Stimulated activated CD8-positive, alpha-beta memory T cell treated with anti-CD3 and anti-CD28 coated beads, Interleukin-4, amount 100 ng/mL, for 1 hour (primary cell): ENCODE measurements around the gene MET.
"Not testable (repeated sequence)": the region's sequence is repeated elsewhere in the genome, so short reads cannot be mapped to it uniquely, and the experiment has no call there.

Experiments used
- DNase-seq, 2 donors: peaks; one replicate each; pipeline ENCODE4 v3.0.0-alpha.2; 2020; ENCODE audit warnings: low read depth in 2 of 2, low spot score in 1 of 2

The MET gene

DNA sequence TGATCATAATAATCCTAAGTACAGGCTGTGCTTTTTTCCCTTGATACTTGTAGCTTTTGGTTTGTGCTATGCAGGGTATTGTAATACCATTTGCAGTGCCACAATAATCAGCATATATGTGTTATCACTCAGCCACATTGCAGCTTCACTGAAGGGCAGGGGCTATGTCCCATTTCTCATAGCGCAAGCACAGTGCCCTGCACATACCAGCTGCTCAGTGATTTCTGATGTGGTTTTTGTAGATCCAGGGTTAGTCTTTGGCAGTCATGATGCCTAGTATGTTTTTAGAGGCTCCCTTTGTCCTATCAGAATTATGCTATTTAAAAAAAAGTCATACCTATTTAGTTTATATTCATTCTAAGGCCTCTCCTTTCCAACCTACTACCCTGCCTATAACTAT is 25.8 kb downstream of the MET start:
- DNase-seq = no peak

DNA sequence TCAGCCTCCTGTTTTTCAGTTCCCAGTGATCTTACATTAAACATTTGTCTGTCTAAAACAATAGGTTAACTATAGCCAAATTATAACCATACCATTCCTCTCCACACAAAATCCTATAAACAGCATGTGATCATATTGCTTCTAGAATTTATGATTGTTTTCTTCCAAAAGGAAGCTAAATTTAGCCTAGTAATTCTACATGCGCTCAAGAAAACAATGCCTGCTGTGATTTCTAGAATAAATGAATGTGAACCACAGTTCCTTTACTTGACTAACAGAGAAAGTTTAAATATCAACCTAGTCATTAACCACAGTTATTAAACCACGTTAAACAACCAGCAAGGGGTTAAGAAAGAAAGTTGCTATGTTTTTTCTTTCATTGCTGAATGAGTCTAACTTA is 26.4 kb downstream of the MET start:
- DNase-seq = no peak

DNA sequence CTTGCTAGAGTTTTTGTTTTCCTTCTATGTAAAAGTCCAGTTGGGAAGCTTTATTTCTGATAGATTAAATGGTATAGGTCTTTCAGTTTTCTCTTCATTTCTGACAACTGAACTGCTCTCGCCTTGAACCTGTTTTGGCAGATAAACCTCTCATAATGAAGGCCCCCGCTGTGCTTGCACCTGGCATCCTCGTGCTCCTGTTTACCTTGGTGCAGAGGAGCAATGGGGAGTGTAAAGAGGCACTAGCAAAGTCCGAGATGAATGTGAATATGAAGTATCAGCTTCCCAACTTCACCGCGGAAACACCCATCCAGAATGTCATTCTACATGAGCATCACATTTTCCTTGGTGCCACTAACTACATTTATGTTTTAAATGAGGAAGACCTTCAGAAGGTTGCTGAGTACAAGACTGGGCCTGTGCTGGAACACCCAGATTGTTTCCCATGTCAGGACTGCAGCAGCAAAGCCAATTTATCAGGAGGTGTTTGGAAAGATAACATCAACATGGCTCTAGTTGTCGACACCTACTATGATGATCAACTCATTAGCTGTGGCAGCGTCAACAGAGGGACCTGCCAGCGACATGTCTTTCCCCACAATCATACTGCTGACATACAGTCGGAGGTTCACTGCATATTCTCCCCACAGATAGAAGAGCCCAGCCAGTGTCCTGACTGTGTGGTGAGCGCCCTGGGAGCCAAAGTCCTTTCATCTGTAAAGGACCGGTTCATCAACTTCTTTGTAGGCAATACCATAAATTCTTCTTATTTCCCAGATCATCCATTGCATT is 27.1 kb downstream of the MET start:
- no peak for DNase-seq

DNA sequence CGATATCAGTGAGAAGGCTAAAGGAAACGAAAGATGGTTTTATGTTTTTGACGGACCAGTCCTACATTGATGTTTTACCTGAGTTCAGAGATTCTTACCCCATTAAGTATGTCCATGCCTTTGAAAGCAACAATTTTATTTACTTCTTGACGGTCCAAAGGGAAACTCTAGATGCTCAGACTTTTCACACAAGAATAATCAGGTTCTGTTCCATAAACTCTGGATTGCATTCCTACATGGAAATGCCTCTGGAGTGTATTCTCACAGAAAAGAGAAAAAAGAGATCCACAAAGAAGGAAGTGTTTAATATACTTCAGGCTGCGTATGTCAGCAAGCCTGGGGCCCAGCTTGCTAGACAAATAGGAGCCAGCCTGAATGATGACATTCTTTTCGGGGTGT is 27.7 kb downstream of the MET start:
- no peak for DNase-seq

DNA sequence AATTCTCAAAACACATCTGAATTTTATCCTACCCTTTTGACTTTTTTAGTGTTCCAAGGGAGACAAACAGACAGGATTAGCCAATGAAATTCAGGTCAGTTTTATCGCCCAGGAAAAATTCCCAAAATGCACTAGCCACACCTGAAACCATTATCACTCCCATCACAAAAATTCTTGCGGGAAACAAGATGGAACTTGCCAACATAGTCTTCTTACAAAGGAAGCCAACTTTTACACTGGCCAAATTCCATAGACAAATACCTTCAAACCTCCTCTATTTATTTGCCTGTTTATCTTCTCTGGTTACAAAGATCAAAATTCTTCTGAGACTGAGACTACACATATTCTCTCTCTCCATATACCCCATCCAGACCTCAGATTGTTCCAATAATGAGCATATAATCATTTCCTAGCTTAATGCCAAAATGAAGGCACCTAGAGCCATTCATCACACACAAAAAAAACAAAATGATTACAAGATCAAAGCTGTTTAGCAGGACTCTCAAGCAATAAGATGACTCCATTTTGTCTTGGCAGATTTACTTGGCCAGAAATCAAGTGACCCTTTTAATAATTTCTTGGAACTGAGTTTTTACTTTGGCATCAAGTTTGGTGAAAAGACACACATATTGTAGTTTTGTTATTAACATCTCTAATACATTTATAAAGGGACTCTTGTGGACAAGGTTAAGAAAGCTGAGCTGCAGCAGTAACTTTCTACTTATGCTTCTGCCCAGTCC is 30.2 kb downstream of the MET start:
- DNase-seq = no peak

DNA sequence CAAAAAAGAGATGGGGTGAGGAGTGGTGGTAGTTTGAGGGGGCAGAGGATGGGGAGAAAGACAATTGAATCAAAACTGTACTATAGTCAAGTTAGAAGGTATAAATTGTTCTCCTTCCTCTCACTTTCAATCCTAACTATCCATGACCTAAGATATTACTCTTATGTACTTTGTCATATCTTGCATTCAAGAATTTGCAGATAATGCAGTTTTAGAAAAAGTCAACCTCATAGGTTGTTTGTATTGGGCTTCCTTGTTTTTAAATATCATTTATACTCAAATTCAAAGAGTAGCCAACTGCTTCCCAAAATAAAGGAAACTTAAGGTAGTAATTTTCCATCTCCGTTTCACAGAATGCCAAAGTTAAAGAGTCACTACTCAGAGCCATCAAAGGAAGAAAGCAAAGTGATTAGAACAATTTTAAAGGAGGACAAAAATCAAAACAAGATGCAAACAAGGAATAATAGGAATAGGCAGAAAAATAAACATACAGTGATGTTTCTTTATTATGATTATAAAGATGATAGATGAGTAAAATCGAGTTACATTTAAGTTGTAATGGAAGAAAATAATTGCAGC is 32.7 kb downstream of the MET start:
- no peak for DNase-seq

DNA sequence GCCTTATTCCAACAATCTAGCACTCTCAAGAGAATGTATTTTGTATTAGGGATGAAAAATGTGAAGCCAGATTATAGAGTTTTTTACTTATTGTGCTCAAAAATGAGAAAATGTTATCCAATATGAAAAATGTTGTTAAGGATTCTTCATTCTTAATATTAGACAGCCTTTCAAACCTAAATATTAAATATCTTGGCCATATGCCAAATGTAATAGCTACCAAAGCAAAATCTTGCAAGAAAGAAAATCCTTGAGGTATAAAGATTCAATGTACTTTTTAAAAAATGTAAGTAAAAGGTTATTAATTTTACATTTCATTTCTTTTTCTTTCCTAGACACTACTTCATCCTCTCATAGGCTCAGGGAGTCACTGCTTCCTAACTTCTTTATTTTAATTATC is 33.4 kb downstream of the MET start:
- DNase-seq = no peak

DNA sequence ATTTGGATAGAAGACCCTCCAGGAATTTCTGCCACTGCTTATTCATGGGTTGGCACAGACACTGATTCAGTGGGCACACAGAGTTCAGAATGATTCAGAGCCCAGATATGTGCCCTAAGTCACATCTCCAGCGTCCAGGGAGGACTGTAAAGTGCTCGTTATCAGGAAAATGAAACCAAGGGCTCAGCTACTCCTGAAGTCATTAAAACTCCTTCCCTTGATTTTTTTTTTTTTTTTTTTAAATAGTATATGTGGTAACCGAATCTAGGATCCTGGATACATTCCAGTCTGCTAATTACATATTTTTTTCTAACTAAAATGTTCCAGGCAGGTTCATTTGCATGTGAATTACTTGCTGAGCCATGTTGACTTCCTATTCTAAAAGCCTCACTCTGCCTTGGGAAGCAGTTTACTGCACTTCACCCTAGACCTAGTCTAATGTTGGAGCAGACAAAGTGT is 34.7 kb downstream of the MET start:
- DNase-seq = no peak

DNA sequence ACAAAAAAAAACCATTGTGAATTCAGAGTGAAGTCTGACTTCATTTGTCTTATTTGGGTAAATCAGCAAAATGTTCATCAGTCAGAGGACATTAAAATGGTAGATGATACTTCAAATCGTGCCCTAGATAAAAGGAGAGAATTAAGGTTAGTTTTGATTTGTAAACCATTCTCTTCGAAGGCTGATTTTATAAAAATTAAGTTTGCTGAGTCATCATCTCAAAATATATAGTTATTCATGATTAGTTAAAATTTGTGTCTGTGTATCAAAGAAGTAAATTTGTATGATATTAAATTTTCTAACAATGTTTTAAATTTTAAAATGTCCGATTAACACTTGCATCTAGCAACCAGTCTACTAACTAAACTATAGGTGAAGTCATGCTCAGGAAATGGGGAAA is 35.3 kb downstream of the MET start:
- no peak for DNase-seq

DNA sequence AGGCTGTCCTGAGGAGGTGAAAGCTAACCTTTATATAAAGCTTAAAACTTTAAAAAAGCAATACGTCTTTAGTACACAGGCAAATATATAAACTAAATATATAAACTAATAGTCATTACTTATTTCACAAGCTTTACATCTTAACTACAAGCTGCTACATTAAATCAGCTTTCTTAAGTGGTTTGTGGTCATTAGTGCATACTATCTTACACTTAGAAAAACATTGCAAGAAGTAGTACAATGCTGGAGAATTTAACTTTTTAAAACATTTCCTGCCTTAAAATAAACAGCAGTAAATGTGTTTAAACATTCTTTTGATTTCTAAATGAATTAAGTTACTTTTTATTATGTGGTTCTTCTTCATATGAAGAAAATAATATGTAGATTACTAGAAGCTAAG is 36.3 kb downstream of the MET start:
- no peak for DNase-seq

DNA sequence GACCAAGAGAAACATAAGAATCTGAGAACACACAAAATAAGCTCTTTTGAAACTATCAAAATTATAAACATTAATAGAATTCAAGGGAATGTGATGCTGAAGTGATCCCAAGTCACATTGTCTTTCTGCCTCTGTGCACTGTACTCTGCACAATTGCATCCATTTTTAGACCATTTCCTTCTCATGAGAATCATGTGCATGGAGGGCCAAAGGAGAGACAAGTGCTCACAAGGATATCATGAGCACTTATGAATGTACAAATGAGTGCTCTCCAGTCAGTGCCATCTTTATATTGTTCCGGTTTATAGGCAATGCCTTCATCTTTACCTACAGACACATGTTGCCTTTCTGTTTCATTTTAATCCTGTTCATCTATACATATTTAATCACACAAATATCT is 36.9 kb downstream of the MET start:
- no peak for DNase-seq

DNA sequence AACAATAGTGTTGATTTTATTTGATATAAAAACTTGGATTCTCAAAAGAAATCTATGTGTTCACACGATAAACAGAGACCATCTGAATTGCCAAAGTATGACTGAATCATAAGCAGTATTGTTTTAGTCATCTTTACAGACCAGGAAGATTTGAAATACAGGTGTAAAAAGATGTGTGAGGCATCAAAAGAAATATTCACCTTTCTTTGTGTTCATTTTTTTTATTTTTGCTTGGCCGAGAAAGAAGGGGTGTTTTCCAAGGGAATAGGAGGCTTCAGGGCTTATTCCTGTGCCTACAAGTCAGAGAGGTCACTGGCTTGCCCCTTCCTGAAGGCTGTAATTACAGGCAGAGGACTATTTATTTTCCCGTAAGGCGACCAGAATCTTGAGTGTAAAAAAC is 37.3 kb downstream of the MET start:
- no peak for DNase-seq

DNA sequence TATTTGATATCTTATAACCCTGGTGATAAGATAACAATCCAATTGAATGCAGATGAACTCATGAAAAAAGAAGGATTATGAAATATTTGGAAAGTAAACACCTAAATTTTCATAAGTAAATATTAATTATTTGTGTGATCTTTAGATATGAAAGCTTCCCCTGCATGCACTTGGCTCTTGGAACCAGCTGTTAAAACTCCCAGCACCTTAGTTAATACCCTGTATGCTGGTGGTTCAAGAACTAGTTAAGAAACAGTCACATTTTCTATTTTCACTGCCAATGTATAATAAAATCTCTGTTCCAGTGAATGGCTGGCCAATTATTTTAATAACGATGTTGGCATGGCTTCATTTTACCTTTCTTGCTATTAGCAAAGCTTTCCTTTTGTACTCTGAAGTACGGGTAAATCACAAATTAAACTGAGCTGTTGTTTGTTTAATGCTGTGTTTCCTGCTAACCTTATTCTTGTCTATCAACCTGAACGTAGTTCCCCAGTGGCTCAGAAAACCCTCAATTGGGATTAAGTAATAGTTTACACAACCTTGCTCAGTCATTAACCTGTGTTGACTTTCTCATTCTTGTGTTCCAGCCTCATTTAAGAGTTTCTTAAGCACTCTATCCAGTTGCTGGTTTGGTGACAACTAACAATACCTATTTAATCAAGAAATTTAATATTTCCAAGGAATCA is 38.9 kb downstream of the MET start:
- no peak for DNase-seq

DNA sequence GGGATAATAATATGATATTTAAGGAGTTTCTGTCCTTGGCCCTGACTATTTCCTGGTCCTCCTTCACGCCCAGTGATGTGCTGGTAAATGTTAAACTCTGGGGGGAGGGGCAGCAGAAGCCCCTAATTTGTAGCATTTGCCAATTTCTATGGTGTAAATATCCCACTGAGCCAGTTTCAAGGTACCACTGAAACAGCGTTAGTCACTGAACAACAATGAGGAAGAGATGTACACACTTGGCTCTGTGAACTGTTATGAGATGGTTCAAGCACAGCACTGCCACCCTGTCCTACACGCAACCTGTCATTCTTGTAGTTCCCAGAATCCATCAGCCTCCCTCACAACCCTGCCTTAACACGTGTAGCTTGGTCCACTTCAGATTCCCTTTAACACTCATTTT is 39.8 kb downstream of the MET start:
- DNase-seq = no peak

DNA sequence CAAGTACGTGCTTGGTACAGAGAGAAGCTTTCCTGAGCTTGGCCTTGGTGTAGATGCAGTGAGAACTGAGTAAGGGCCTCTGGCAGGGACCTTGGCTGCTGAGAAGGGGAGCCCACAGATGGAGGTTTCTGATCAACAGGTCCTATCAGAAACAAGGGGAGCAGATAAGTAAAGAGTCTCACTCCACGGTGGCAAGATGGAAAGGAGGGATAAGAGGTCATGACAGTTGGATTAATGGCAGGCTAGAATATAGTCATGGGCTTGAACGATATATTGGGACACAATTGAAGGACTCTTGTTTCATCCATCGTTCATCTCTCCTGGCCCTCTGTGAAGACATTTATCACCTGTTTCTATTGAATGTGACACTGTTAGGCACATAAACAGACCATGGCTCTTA is 41.5 kb downstream of the MET start:
- no peak for DNase-seq

DNA sequence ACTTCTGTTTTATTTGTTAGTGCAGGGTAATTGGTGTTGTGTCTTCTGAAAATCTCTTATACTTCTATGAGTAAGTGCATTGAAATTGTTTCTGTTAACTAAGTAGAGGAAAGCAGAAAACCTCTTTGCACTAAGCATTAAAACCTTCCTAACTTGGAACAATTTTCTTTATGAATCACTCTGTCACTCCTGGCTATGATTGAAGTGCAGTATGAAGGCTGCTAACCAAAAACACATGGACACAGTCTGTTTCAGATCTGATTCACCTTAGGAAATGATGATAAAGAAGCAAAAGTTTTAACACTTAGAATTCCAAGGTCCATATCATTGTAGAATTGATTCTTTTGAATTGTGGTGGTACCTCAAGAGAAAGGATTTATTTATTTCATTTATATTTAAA is 41.9 kb downstream of the MET start:
- DNase-seq = no peak

DNA sequence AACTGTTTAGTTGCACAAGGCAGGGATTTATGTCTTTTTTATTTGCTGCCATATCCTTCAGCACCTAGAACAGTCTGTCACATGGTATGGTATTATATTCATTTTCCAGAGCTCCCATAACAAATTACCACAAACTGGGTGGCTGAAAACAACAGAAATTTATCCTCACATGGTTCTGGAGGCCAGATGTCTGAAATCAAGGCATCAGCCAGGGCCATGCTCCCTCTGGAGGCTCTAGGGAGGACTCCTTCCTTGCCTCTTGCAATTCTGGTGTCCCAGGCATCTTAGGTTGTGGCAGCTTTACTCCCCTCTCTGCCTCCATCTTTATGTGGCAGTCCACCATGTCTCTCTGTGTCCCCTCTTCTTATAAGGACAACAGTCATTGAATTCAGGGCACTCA is 43.1 kb downstream of the MET start:
- no peak for DNase-seq

DNA sequence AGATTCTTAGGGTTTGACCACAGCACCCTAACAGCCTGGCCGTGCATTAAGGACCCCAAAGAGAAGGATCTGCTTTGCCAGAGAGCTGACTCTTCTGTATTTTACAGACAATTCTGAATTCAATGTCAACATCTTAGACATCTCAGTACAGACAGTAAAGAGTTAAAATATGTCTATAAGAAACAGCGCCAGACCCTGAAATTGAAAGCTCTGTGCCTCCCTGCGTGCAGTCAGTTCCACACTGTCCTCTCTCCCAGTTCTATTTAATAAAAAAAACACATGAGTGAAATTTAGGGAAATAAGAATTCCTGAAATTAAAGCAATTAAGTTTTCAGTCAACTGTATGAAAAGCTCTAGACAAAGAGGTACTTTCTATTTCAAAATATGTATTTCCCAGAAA is 45.1 kb downstream of the MET start:
- DNase-seq = no peak

DNA sequence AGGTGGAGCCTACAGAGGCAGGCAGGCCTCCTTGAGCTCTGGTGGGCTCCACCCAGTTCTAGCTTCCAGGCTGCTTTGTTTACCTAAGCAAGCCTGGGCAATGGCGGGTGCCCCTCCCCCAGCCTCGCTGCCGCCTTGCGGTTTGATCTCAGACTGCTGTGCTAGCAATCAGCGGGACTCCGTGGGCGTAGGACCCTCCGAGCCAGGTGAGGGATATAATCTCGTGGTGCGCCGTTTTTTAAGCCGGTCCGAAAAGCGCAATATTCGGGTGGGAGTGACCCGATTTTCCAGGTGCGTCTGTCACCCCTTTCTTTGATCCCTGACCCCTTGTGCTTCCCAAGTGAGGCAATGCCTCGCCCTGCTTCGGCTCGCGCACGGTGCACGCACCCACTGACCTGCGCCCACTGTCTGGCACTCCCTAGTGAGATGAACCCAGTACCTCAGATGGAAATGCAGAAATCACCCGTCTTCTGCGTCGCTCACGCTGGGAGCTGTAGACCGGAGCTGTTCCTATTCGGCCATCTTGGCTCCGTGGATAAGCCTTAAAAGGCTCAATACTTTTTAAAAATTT is 52.0 kb downstream of the MET start:
- DNase-seq = not testable (repeated sequence)

DNA sequence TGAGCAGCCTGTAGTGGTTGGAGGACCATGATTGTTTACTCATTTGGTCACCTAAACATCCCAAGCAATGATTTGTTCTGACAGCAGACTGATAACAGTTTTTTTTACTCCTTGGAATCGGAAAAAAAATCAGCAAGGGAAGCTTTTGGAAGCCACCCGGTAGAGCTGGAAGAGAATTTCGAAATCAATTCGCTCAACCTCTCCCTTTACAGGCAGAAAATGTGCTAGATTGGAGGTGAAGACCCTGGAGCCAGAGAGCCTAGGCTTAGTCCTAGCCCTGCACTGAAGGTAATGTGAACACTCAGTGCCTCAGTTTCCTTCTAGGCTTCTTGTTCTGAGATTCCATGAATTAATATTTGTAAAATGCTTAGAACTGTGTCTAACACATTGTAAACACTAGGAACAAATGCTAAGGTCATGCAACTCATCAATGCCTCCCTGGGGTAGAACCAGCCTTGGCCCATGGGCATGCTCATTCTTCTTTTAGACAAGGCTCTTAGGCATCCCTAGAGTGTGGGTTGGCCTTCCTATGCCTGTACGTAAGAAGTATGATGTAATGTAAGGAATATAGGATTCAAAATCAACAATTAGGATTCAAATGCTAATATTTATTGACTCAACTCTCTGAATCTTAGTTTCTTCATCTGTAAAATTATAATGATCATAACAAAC is 52.7 kb downstream of the MET start:
- DNase-seq = no peak

DNA sequence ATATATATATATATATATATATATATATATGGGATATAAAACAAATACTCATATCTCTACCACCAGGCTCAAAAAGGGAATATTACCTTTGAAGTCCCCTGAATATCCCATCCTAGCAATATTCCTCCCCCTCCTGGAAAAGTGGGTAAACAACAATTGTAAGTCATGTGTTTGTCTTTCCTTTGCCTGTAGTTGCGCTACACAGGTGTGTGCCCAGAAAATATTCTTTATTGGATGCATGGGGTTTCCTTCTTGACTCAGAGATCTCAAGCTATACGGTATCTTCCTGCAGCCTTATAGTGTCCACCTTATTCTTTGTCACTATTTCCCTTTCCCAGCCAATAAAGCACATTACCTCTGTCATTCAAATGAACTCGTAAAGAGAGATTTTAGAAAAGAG is 54.2 kb downstream of the MET start:
- no peak for DNase-seq
